T-helper 2 cell treated with Interferon-gamma antibody and Interleukin-4, amounts not matched to agents 5 μg/mL and 100 μg/mL, for 36 hours (primary cell): ENCODE measurements around the gene LRRFIP1.
"Not testable (repeated sequence)": the region's sequence is repeated elsewhere in the genome, so short reads cannot be mapped to it uniquely, and the experiment has no call there.

Source experiments
- DNase-seq: peaks from one replicate; pipeline ENCODE4 v3.0.0; 2021; ENCODE audit warnings: low spot score
- H3K27ac Mint-ChIP-seq: one replicate; pipeline ENCODE4 v1.8.0; 2021; ENCODE audit warnings: mild to moderate bottlenecking, mixed read lengths
- H3K27me3 Mint-ChIP-seq: one replicate; pipeline ENCODE4 v1.8.0; 2021; ENCODE audit warnings: low read depth, mixed read lengths
- H3K36me3 Mint-ChIP-seq: one replicate; pipeline ENCODE4 v1.8.0; 2021; ENCODE audit warnings: low read depth, mixed read lengths
- H3K4me1 Mint-ChIP-seq: one replicate; pipeline ENCODE4 v1.8.0; 2021; ENCODE audit warnings: low read depth, mixed read lengths
- H3K4me3 Mint-ChIP-seq: one replicate; pipeline ENCODE4 v1.8.0; 2022; ENCODE audit warnings: mild to moderate bottlenecking, moderate library complexity, mixed read lengths
- H3K9me3 Mint-ChIP-seq: one replicate; pipeline ENCODE4 v1.8.0; 2021; ENCODE audit warnings: mixed read lengths

LRRFIP1 gene

GRCh38 chr2:237746302-237747080 lies 119.1 kb downstream of the LRRFIP1 start:
- Mint-ChIP-seq H3K9me3 (no peaks in the 10 kb centered on the region), H3K4me1 (peaks cover 17% of the 10 kb centered on the region), H3K27me3 (no peaks in the 10 kb centered on the region), H3K4me3 (no peak overlapping the region), H3K36me3 (peaks cover 43% of the 10 kb centered on the region), H3K27ac (no peak overlapping the region)
- no peak for DNase-seq

DNA sequence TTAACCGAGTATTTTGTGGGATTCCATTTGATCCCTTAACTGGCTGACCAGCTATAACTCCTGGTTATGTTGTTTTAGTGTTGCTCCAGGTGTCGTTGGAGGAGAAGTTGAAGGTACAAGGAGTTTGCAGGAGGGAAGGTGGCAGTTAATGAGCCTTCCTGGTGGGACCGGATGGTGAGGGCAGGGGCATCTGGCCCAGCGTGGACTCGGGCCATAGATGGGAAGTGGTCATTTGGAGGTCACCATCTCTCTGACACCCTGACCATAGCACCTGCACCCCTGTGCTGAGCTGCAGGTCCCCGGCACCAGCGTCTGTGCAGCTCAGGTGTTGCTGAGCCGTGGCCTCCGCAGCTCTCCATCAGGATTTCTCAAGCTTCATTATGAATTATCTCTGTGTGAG lies 119.8 kb downstream of the LRRFIP1 start:
- Mint-ChIP-seq H3K9me3 (no peaks in the 10 kb centered on the region), H3K36me3 (peaks cover 50% of the 10 kb centered on the region), H3K4me1 (peaks cover 18% of the 10 kb centered on the region), H3K4me3 (no peak overlapping the region), H3K27me3 (no peaks in the 10 kb centered on the region), H3K27ac (no peak overlapping the region)
- DNase-seq = no peak

DNA sequence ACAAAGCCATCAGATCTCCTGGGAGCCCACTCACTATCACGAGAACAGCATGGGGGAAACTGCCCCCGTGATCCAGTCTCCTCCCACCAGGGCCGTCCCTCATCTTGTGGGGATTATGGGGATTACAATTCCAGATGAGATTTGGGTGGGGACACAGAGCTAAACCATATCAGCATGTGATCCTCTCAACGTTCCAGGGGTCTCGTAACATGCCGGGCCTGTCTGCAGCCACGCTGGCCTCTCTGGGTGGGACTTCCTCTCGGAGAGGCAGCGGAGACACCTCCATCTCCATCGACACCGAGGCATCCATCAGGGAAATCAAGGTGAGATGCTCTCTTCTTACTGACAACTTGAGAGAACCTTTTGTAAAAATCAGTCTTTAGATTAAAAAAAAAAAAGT lies 121.6 kb downstream of the LRRFIP1 start:
- no peaks in the 10 kb centered on the region for H3K9me3 Mint-ChIP-seq
- H3K36me3 Mint-ChIP-seq = peaks cover 63% of the 10 kb centered on the region
- no peak overlapping the region for H3K4me3 Mint-ChIP-seq
- H3K27ac Mint-ChIP-seq = no peak overlapping the region
- no peaks in the 10 kb centered on the region for H3K27me3 Mint-ChIP-seq
- H3K4me1 Mint-ChIP-seq = peaks cover 22% of the 10 kb centered on the region
- no peak for DNase-seq

- DNase-seq = no peak
- Mint-ChIP-seq H3K9me3 (no peaks in the 10 kb centered on the region), H3K4me3 (no peak overlapping the region), H3K36me3 (peaks cover 67% of the 10 kb centered on the region), H3K4me1 (peaks cover 19% of the 10 kb centered on the region), H3K27me3 (no peaks in the 10 kb centered on the region), H3K27ac (peak overlapping the region; percentile 29)
Measured at GRCh38 chr2:237749961-237750360, 122.6 kb downstream of the LRRFIP1 start.

DNA sequence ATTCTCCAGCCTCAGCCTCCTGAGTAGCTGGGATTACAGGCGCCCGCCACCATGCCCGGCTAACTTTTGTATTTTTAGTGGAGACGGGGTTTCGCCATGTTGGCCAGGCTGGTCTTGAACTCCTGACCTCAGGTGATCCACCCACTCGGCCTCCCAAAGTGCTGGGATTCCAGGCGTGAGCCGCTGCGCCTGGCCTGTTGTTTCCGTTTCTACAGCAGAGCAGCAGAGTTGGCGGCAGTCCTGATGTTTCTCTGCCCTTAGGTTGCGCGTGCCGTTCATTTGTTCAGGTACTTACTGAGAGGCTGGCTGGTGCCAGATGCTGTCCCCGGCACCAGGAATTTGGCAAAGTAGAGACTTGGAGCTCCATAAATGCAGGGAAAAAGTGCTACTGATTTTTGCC lies 123.1 kb downstream of the LRRFIP1 start:
- H3K4me3 Mint-ChIP-seq, H3K27ac Mint-ChIP-seq, H3K9me3 Mint-ChIP-seq, H3K27me3 Mint-ChIP-seq, DNase-seq: not testable (repeated sequence)
- Mint-ChIP-seq H3K4me1 (peaks cover 17% of the 10 kb centered on the region), H3K36me3 (peaks cover 68% of the 10 kb centered on the region)

DNA sequence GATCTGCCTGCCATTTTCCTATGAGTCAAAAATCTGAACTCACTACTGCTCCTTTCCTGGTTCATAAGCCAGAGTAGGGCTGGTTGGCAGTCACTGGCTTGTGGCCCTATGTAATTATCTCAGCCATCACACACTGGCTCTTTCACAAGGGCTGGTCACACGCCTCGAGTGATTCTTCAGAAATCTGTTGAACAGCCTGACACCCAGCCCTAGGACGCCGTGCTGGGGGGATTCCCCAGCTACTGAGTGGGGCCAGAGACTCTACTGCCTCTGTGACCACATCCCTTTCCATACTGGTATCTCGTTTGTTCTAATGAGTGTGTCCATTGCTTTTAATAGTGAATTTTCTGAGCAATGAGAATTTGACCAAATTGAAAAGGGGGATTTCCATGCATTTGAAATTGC lies 125.4 kb downstream of the LRRFIP1 start:
- Mint-ChIP-seq H3K36me3 (peaks cover 73% of the 10 kb centered on the region), H3K4me1 (peaks cover 17% of the 10 kb centered on the region), H3K27ac (peak overlapping the region; percentile 49), H3K9me3 (no peaks in the 10 kb centered on the region), H3K4me3 (no peak overlapping the region), H3K27me3 (no peaks in the 10 kb centered on the region)
- DNase-seq = peak; percentile 74

- Mint-ChIP-seq H3K4me3 (no peak overlapping the region), H3K36me3 (peaks cover 74% of the 10 kb centered on the region), H3K4me1 (peaks cover 17% of the 10 kb centered on the region), H3K27ac (no peak overlapping the region), H3K9me3 (no peaks in the 10 kb centered on the region), H3K27me3 (no peaks in the 10 kb centered on the region)
- DNase-seq = no peak
Measured at GRCh38 chr2:237754182-237754581, 126.8 kb downstream of the LRRFIP1 start.

DNA sequence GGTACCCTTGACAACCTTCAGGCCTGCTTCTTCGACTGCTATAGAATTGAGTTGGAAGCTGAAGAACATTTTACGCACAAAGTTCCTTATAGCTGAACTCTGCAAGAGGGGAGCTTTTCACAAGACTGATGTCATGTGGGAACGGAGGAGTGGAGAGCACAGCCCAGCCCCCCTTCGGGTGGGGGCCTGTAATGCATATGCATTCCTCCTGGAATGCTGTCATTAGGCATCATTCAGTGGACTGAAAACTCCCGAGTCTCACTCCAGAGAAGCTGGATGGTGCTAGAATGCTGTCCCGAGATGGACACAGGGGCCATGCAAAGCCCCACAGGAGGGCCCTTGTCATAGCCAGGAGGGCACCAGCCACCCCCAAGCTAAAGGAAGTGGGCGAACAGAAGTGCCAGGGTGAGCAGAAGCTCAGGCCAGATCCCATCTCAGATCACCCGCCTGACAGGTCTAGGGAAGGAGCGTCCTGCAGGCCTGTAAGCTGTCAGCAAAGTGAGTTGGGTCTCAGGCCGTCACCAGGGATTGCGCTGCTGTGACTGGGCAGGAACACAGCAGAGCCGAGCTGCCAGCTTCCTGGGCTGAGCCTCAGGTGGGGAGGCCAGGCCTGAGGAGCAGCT lies 127.3 kb downstream of the LRRFIP1 start:
- no peaks in the 10 kb centered on the region for H3K27me3 Mint-ChIP-seq
- H3K27ac Mint-ChIP-seq = no peak overlapping the region
- H3K4me1 Mint-ChIP-seq = peaks cover 16% of the 10 kb centered on the region
- no peaks in the 10 kb centered on the region for H3K9me3 Mint-ChIP-seq
- H3K36me3 Mint-ChIP-seq = peaks cover 72% of the 10 kb centered on the region
- no peak for DNase-seq
- H3K4me3 Mint-ChIP-seq = no peak overlapping the region

GRCh38 chr2:237757616-237758015 lies 130.2 kb downstream of the LRRFIP1 start:
- Mint-ChIP-seq H3K9me3 (no peaks in the 10 kb centered on the region), H3K27ac (no peak overlapping the region), H3K4me1 (peaks cover 7% of the 10 kb centered on the region), H3K36me3 (peaks cover 73% of the 10 kb centered on the region), H3K4me3 (no peak overlapping the region), H3K27me3 (no peaks in the 10 kb centered on the region)
- no peak for DNase-seq

- Mint-ChIP-seq H3K27me3 (no peaks in the 10 kb centered on the region), H3K36me3 (peaks cover 73% of the 10 kb centered on the region), H3K9me3 (no peaks in the 10 kb centered on the region), H3K4me3 (no peak overlapping the region), H3K27ac (no peak overlapping the region), H3K4me1 (peaks cover under 1% of the 10 kb centered on the region)
- DNase-seq = no peak
Measured at GRCh38 chr2:237758185-237758584, 130.8 kb downstream of the LRRFIP1 start.

DNA sequence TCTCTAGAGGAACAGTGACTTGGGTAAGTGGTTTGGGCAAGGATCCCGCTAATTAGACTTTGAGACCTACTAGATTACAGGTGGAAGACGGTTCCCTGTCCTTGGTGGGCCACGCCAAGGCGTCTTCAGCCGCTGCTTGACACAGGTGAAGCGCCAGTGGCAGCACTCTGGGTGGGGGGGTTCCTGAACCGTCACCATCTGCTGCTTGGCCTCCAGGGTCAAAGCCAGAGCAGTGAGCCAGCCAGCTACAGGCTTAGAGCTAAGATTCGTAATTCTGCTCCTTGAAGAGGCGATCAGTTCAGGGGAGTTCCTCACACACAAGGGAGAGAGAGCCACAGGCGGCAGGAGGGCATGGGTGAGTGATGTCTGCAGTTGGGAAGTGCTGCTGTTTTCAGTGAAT lies 131.8 kb downstream of the LRRFIP1 start:
- H3K27ac Mint-ChIP-seq = no peak overlapping the region
- no peaks in the 10 kb centered on the region for H3K9me3 Mint-ChIP-seq
- H3K4me3 Mint-ChIP-seq = no peak overlapping the region
- peaks cover 75% of the 10 kb centered on the region for H3K36me3 Mint-ChIP-seq
- DNase-seq = no peak
- no peaks in the 10 kb centered on the region for H3K4me1 Mint-ChIP-seq
- H3K27me3 Mint-ChIP-seq = no peaks in the 10 kb centered on the region

DNA sequence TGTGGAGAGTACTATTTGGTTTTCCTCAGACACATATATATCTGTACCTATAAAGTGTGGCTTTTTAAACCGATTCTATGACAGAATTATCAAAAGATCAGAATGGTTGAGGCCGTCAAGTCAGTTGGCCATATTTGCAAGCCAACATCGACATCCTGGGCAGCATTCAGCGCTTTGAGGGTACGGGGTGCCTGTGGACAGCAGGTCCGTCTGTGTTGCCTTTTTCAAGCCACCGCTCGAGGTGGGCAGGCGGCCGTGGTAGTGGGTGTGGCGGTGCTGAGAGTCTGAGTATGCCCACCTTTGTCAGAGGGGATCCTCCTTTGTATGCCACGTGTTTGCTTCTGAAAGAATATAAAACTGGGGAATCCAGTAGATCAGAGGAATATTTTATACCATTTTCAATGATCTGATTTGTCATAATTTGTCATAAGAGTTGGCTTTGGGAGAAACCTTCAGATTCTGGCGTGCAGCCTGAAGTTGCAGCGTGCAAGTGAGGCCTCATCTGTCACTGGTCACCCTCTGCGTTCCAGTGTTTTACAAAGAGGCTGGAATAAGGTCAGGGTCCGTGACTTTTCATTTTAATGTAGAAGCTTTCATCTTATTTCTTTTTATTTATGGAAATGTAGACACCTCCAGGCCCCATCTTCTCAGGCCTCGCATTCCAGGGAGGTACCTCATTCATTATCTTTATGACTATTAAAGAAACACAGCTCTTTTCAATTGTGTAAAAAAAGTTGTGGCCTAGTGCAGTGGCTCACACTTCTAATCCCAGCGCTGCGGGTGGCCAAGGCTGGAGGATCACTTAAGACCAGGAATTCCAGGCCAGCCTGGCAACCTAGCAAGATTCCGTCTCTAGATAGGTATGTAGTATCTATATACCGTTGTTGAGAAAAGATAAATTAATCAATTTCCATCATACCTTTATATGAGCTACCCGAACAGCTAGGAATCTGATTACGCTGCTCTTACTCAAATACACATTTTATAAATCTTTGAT lies 133.4 kb downstream of the LRRFIP1 start:
- H3K27ac Mint-ChIP-seq = no peak overlapping the region
- H3K36me3 Mint-ChIP-seq = peaks cover 65% of the 10 kb centered on the region
- no peak for DNase-seq
- H3K9me3 Mint-ChIP-seq = no peaks in the 10 kb centered on the region
- no peaks in the 10 kb centered on the region for H3K4me1 Mint-ChIP-seq
- H3K27me3 Mint-ChIP-seq = no peaks in the 10 kb centered on the region
- H3K4me3 Mint-ChIP-seq = no peak overlapping the region

- peaks cover 62% of the 10 kb centered on the region for H3K36me3 Mint-ChIP-seq
- not testable (repeated sequence) for H3K4me1 Mint-ChIP-seq, DNase-seq, H3K9me3 Mint-ChIP-seq, H3K27me3 Mint-ChIP-seq, H3K27ac Mint-ChIP-seq, H3K4me3 Mint-ChIP-seq
Measured at GRCh38 chr2:237762291-237763182, 135.2 kb downstream of the LRRFIP1 start.
